ENCODE results near the gene HSPA5.
"Not testable (repeated sequence)": the region's sequence is repeated elsewhere in the genome, so short reads cannot be mapped to it uniquely, and the experiment has no call there.

Gene HSPA5

GRCh38 chr9:125238915-125239446 is 2.2 kb downstream of the HSPA5 start:
- H3K4me1 ChIP-seq (ENCODE audit: low read length) = peaks cover 14% of the 10 kb centered on the region; the same call in 1 of the 2 replicates
- no peak overlapping the region for H3K27ac ChIP-seq (ENCODE audit: low read length)
- peak overlapping the region; percentile 100 for H3K4me3 ChIP-seq (ENCODE audit: low read length)
- peaks cover 62% of the 10 kb centered on the region for H3K79me2 ChIP-seq (ENCODE audit: low read length)
- H3K9me2 ChIP-seq (replicated peaks; ENCODE audit: insufficient read depth, low read length) = no peaks in the 10 kb centered on the region
- TF ChIP-seq EZH2phosphoT487 (IDR thresholded peaks at IDR 0.05; ENCODE audit: low read length) (no peak), CTCF (IDR thresholded peaks at IDR 0.05; ENCODE audit: low read length) (no peak), EZH2 (optimal IDR thresholded peaks at IDR 0.05; ENCODE audit: low read depth, low read length) (no peak)
- no peak overlapping the region for H3K9ac ChIP-seq (ENCODE audit: low read length)
- H3K27me3 ChIP-seq (replicated peaks; ENCODE audit: insufficient read depth, low read length) = no peaks in the 10 kb centered on the region
- peaks cover 18% of the 10 kb centered on the region for H3K36me3 ChIP-seq (replicated peaks; ENCODE audit: insufficient read depth, low read length)
- H3K4me2 ChIP-seq (ENCODE audit: low read depth, low read length) = peak overlapping the region; percentile 82
- peaks cover 34% of the 10 kb centered on the region for H4K20me1 ChIP-seq (ENCODE audit: insufficient read depth, low read length)
- no peak for DNase-seq
- peaks cover 42% of the 10 kb centered on the region for H3F3A ChIP-seq (ENCODE audit: insufficient read depth, low read length)
- no peaks in the 10 kb centered on the region for H3K9me3 ChIP-seq (replicated peaks; ENCODE audit: insufficient read depth, low read length)
- H2AFZ ChIP-seq (ENCODE audit: low read length) = no peak overlapping the region

- H4K20me1 ChIP-seq (ENCODE audit: insufficient read depth, low read length) = peaks cover 34% of the 10 kb centered on the region
- no peaks in the 10 kb centered on the region for H3K9me3 ChIP-seq (replicated peaks; ENCODE audit: insufficient read depth, low read length)
- peaks cover 18% of the 10 kb centered on the region for H3K36me3 ChIP-seq (replicated peaks; ENCODE audit: insufficient read depth, low read length)
- H2AFZ ChIP-seq (ENCODE audit: low read length) = no peak overlapping the region
- peak overlapping the region; percentile 100; the same call in 1 of the 2 replicates for H3K4me3 ChIP-seq (ENCODE audit: low read length)
- peaks cover 14% of the 10 kb centered on the region; the same call in 1 of the 2 replicates for H3K4me1 ChIP-seq (ENCODE audit: low read length)
- H3K4me2 ChIP-seq (ENCODE audit: low read depth, low read length) = peak overlapping the region; percentile 82
- peaks cover 46% of the 10 kb centered on the region for H3F3A ChIP-seq (ENCODE audit: insufficient read depth, low read length)
- no peak for DNase-seq
- no peaks in the 10 kb centered on the region for H3K9me2 ChIP-seq (replicated peaks; ENCODE audit: insufficient read depth, low read length)
- no peak overlapping the region for H3K9ac ChIP-seq (ENCODE audit: low read length)
- H3K27ac ChIP-seq (ENCODE audit: low read length) = no peak overlapping the region
- TF ChIP-seq EZH2phosphoT487 (IDR thresholded peaks at IDR 0.05; ENCODE audit: low read length) (no peak), CTCF (IDR thresholded peaks at IDR 0.05; ENCODE audit: low read length) (no peak), EZH2 (optimal IDR thresholded peaks at IDR 0.05; ENCODE audit: low read depth, low read length) (no peak)
- H3K79me2 ChIP-seq (ENCODE audit: low read length) = peaks cover 62% of the 10 kb centered on the region
- H3K27me3 ChIP-seq (replicated peaks; ENCODE audit: insufficient read depth, low read length) = no peaks in the 10 kb centered on the region
Measured at GRCh38 chr9:125238127-125238914, 2.8 kb downstream of the HSPA5 start.

- Histone ChIP-seq H3K79me2 (ENCODE audit: low read length) (peaks cover 55% of the 10 kb centered on the region), H3K36me3 (replicated peaks; ENCODE audit: insufficient read depth, low read length) (peaks cover 18% of the 10 kb centered on the region), H3K4me1 (ENCODE audit: low read length) (peaks cover 14% of the 10 kb centered on the region; the same call in 1 of the 2 replicates), H3F3A (ENCODE audit: insufficient read depth, low read length) (peaks cover 46% of the 10 kb centered on the region), H4K20me1 (ENCODE audit: insufficient read depth, low read length) (peaks cover 34% of the 10 kb centered on the region)
- H3K27ac ChIP-seq (ENCODE audit: low read length); H3K9me2 ChIP-seq (replicated peaks; ENCODE audit: insufficient read depth, low read length); DNase-seq; H3K4me2 ChIP-seq (ENCODE audit: low read depth, low read length); H3K9me3 ChIP-seq (replicated peaks; ENCODE audit: insufficient read depth, low read length); H3K4me3 ChIP-seq (ENCODE audit: low read length); H3K9ac ChIP-seq (ENCODE audit: low read length); H3K27me3 ChIP-seq (replicated peaks; ENCODE audit: insufficient read depth, low read length); H2AFZ ChIP-seq (ENCODE audit: low read length): not testable (repeated sequence)
Measured at GRCh38 chr9:125236520-125237159, 4.5 kb downstream of the HSPA5 start.
